ENCODE data around the gene COG2.

The COG2 gene

DNA sequence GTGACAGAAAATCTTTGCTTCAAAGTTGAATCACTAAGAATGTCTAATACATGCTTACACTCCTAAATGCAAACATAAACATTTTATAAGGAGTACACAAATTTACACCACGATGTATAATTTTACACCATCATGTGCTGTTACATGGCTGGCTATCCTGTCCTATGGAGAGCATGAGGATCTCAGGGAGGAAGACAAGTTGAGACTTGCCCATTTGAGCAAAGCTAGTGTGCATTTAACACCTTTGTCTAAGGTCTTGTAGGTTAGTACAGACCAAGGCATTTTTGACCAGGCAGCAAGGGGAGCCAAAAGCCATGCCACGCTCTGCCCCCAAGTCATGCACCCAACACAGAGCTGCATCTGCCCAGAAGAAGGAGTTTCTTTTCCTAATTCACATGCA is 14.5 kb upstream of the COG2 start:
- Histone ChIP-seq H3K9ac (ENCODE audit: low read depth, low read length) (no peak overlapping the region), H3K36me3 (ENCODE audit: control insufficient read depth, insufficient read depth, low read length) (no peaks in the 10 kb centered on the region), H3K9me3 (ENCODE audit: control insufficient read depth, insufficient read depth, low read length) (no peaks in the 10 kb centered on the region), H3K4me1 (ENCODE audit: control insufficient read depth, insufficient read depth, low read length) (no peaks in the 10 kb centered on the region), H3K27me3 (ENCODE audit: control insufficient read depth, insufficient read depth, low read length) (no peaks in the 10 kb centered on the region), H3K27ac (ENCODE audit: low read depth, low read length) (no peak overlapping the region), H3K4me3 (ENCODE audit: low read depth, low read length) (no peak overlapping the region)

DNA sequence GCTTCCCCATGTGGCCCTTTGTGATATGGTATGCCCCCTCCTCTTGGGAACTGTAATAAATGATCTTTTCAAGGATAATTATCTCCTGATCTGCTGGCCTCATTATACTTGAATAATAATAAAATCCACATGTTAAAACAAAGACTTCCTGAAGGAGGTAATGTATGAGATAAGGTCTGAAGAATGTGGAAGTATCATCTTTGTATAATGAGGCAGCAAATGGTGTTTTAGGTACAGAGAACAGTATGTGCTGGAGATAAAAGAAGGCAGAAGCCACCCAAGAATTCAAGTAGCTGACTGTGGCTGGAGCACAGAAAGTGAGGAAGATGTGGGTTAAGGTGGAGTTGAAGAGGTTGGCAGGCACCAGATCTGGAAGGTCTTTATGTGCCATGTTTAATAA is 12.8 kb upstream of the COG2 start:
- H3K9ac ChIP-seq (ENCODE audit: low read depth, low read length) = no peak overlapping the region
- H3K36me3 ChIP-seq (ENCODE audit: control insufficient read depth, insufficient read depth, low read length) = no peaks in the 10 kb centered on the region
- no peaks in the 10 kb centered on the region for H3K4me1 ChIP-seq (ENCODE audit: control insufficient read depth, insufficient read depth, low read length)
- no peak overlapping the region for H3K27ac ChIP-seq (ENCODE audit: low read depth, low read length)
- H3K9me3 ChIP-seq (ENCODE audit: control insufficient read depth, insufficient read depth, low read length) = no peaks in the 10 kb centered on the region
- no peaks in the 10 kb centered on the region for H3K27me3 ChIP-seq (ENCODE audit: control insufficient read depth, insufficient read depth, low read length)
- no peak overlapping the region for H3K4me3 ChIP-seq (ENCODE audit: low read depth, low read length)

- H3K9me3 ChIP-seq (ENCODE audit: control insufficient read depth, insufficient read depth, low read length) = no peaks in the 10 kb centered on the region
- no peaks in the 10 kb centered on the region for H3K4me1 ChIP-seq (ENCODE audit: control insufficient read depth, insufficient read depth, low read length)
- H3K27me3 ChIP-seq (ENCODE audit: control insufficient read depth, insufficient read depth, low read length) = no peaks in the 10 kb centered on the region
- H3K9ac ChIP-seq (ENCODE audit: low read depth, low read length) = no peak overlapping the region
- H3K36me3 ChIP-seq (ENCODE audit: control insufficient read depth, insufficient read depth, low read length) = no peaks in the 10 kb centered on the region
- no peak overlapping the region for H3K27ac ChIP-seq (ENCODE audit: low read depth, low read length)
- H3K4me3 ChIP-seq (ENCODE audit: low read depth, low read length) = no peak overlapping the region
Observed at GRCh38 chr1:230631477-230631876, 10.8 kb upstream of the COG2 start.

DNA sequence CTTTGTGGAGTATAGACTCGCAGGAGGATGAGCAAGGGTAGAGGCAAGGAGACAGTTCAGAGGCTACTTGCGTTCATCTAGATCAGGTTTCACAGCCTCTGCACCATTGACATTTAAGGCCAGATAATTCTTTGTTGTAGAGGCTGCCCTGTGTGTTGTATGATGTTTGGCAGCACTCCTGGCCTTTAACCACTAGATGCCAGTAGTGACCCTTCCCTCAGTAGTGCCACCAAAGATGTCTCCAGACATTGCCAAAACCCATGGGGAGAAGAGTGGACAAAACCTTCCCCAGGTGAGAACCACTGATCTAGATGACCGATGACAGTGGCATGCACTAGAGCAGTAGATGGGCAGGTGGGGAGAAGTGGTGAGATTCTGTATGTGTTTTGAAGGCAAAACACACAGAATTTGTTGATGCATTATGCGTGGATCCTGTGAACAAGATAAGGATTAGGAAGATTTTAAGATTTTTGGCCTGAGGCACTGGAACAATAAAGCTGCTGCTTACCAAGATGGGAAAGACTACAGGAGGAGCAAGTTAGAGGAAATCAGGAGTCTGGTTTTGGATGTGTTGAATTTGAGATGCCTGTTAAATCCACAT is 9.9 kb upstream of the COG2 start:
- Histone ChIP-seq H3K27ac (ENCODE audit: low read depth, low read length) (no peak overlapping the region), H3K9ac (ENCODE audit: low read depth, low read length) (no peak overlapping the region), H3K4me3 (ENCODE audit: low read depth, low read length) (no peak overlapping the region), H3K36me3 (ENCODE audit: control insufficient read depth, insufficient read depth, low read length) (no peaks in the 10 kb centered on the region), H3K27me3 (ENCODE audit: control insufficient read depth, insufficient read depth, low read length) (no peaks in the 10 kb centered on the region), H3K9me3 (ENCODE audit: control insufficient read depth, insufficient read depth, low read length) (no peaks in the 10 kb centered on the region), H3K4me1 (ENCODE audit: control insufficient read depth, insufficient read depth, low read length) (no peaks in the 10 kb centered on the region)

GRCh38 chr1:230633469-230633868 is 8.8 kb upstream of the COG2 start:
- no peak overlapping the region for H3K27ac ChIP-seq (ENCODE audit: low read depth, low read length)
- no peaks in the 10 kb centered on the region for H3K4me1 ChIP-seq (ENCODE audit: control insufficient read depth, insufficient read depth, low read length)
- no peaks in the 10 kb centered on the region for H3K9me3 ChIP-seq (ENCODE audit: control insufficient read depth, insufficient read depth, low read length)
- no peaks in the 10 kb centered on the region for H3K27me3 ChIP-seq (ENCODE audit: control insufficient read depth, insufficient read depth, low read length)
- H3K4me3 ChIP-seq (ENCODE audit: low read depth, low read length) = no peak overlapping the region
- H3K9ac ChIP-seq (ENCODE audit: low read depth, low read length) = no peak overlapping the region
- no peaks in the 10 kb centered on the region for H3K36me3 ChIP-seq (ENCODE audit: control insufficient read depth, insufficient read depth, low read length)

- Histone ChIP-seq H3K4me1 (ENCODE audit: control insufficient read depth, insufficient read depth, low read length) (no peaks in the 10 kb centered on the region), H3K9me3 (ENCODE audit: control insufficient read depth, insufficient read depth, low read length) (no peaks in the 10 kb centered on the region), H3K9ac (ENCODE audit: low read depth, low read length) (no peak overlapping the region), H3K4me3 (ENCODE audit: low read depth, low read length) (no peak overlapping the region), H3K27me3 (ENCODE audit: control insufficient read depth, insufficient read depth, low read length) (no peaks in the 10 kb centered on the region), H3K27ac (ENCODE audit: low read depth, low read length) (no peak overlapping the region), H3K36me3 (ENCODE audit: control insufficient read depth, insufficient read depth, low read length) (no peaks in the 10 kb centered on the region)
Observed at GRCh38 chr1:230634384-230634783, 7.9 kb upstream of the COG2 start.

GRCh38 chr1:230636575-230637148 is 5.6 kb upstream of the COG2 start:
- no peaks in the 10 kb centered on the region for H3K9me3 ChIP-seq (ENCODE audit: control insufficient read depth, insufficient read depth, low read length)

DNA sequence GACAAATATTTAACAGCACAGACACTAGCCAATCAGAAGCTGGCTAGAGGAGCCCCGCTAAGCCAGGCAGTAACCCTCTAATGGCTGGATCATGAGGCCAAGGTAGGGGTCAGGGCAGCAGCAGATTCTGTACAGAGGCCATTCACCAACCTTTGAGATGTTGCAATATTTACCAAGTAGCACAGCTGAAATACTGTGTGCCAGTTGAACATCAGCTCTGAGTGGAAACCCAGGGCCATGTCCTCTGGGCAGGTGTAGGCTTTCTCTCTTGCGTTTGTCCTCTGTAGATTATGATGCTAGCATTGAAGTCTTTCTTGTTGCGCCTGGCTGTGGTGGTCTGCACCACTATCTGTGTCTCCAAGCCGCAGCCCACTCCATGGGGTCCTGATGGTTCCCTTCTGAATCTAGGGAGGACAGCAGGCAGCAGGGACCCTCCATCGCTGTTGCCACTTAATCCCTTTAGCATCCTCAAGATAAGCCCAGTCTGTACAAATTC is 2.5 kb upstream of the COG2 start:
- Histone ChIP-seq H3K36me3 (ENCODE audit: control insufficient read depth, insufficient read depth, low read length) (no peaks in the 10 kb centered on the region), H3K9me3 (ENCODE audit: control insufficient read depth, insufficient read depth, low read length) (no peaks in the 10 kb centered on the region), H3K9ac (ENCODE audit: low read depth, low read length) (no peak overlapping the region), H3K27ac (ENCODE audit: low read depth, low read length) (no peak overlapping the region), H3K4me3 (ENCODE audit: low read depth, low read length) (no peak overlapping the region), H3K27me3 (ENCODE audit: control insufficient read depth, insufficient read depth, low read length) (no peaks in the 10 kb centered on the region), H3K4me1 (ENCODE audit: control insufficient read depth, insufficient read depth, low read length) (peaks cover 16% of the 10 kb centered on the region)

More at GRCh38 chr1:230636575-230637148, 5.6 kb upstream of the COG2 start:
- H3K27me3 ChIP-seq (ENCODE audit: control insufficient read depth, insufficient read depth, low read length) = no peaks in the 10 kb centered on the region
- H3K9ac ChIP-seq (ENCODE audit: low read depth, low read length) = no peak overlapping the region
- no peaks in the 10 kb centered on the region for H3K36me3 ChIP-seq (ENCODE audit: control insufficient read depth, insufficient read depth, low read length)
- no peak overlapping the region for H3K27ac ChIP-seq (ENCODE audit: low read depth, low read length)
- no peak overlapping the region for H3K4me3 ChIP-seq (ENCODE audit: low read depth, low read length)
- H3K4me1 ChIP-seq (ENCODE audit: control insufficient read depth, insufficient read depth, low read length) = peaks cover 6% of the 10 kb centered on the region

DNA sequence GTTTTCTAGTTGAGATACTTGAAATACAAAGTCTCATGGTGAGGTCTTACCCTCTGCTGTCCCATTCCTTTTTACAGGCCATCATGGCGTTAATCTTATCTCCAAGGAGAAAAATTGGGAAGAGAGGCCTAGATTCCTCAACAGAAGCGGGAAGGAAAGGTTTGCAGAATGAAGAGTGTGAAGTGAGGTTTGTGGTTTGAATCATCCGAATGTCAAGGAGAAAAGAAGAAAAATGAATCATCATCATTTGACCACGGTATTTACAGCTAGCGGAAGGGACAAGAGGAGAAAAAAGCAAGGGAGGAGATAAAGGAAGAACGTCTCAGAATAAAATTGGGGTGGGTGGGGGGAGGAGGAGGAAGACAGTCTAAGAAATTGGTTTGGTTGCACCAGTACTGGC is 935 bp upstream of the COG2 start:
- Histone ChIP-seq H3K27ac (ENCODE audit: low read depth, low read length) (no peak overlapping the region), H3K4me3 (ENCODE audit: low read depth, low read length) (peak overlapping the region; percentile 91), H3K27me3 (ENCODE audit: control insufficient read depth, insufficient read depth, low read length) (no peaks in the 10 kb centered on the region), H3K9ac (ENCODE audit: low read depth, low read length) (0 out of 2 replicates have a peak overlapping the region, but pooled peaks have one; percentile 23), H3K4me1 (ENCODE audit: control insufficient read depth, insufficient read depth, low read length) (peaks cover 16% of the 10 kb centered on the region), H3K36me3 (ENCODE audit: control insufficient read depth, insufficient read depth, low read length) (no peaks in the 10 kb centered on the region), H3K9me3 (ENCODE audit: control insufficient read depth, insufficient read depth, low read length) (no peaks in the 10 kb centered on the region)

GRCh38 chr1:230641900-230642262 is 400 bp upstream of the COG2 start:
- H3K27me3 ChIP-seq (ENCODE audit: control insufficient read depth, insufficient read depth, low read length) = no peaks in the 10 kb centered on the region
- H3K36me3 ChIP-seq (ENCODE audit: control insufficient read depth, insufficient read depth, low read length) = no peaks in the 10 kb centered on the region
- peak overlapping the region; percentile 23; the same call in 1 of the 2 replicates for H3K9ac ChIP-seq (ENCODE audit: low read depth, low read length)
- no peaks in the 10 kb centered on the region for H3K9me3 ChIP-seq (ENCODE audit: control insufficient read depth, insufficient read depth, low read length)
- H3K4me3 ChIP-seq (ENCODE audit: low read depth, low read length) = peak overlapping the region; percentile 91
- H3K4me1 ChIP-seq (ENCODE audit: control insufficient read depth, insufficient read depth, low read length) = peaks cover 16% of the 10 kb centered on the region
- H3K27ac ChIP-seq (ENCODE audit: low read depth, low read length) = peak overlapping the region; percentile 11

GRCh38 chr1:230643908-230644307 is 1.6 kb downstream of the COG2 start:
- Histone ChIP-seq H3K27ac (ENCODE audit: low read depth, low read length) (no peak overlapping the region), H3K4me3 (ENCODE audit: low read depth, low read length) (peak overlapping the region; percentile 91), H3K9ac (ENCODE audit: low read depth, low read length) (no peak overlapping the region), H3K36me3 (ENCODE audit: control insufficient read depth, insufficient read depth, low read length) (no peaks in the 10 kb centered on the region), H3K27me3 (ENCODE audit: control insufficient read depth, insufficient read depth, low read length) (no peaks in the 10 kb centered on the region), H3K9me3 (ENCODE audit: control insufficient read depth, insufficient read depth, low read length) (no peaks in the 10 kb centered on the region), H3K4me1 (ENCODE audit: control insufficient read depth, insufficient read depth, low read length) (peaks cover 16% of the 10 kb centered on the region)

All from HUES48 (cell line).